ENCODE data around the gene CDH16.

The CDH16 gene

GRCh38 chr16:66895999-66896398 is 22.7 kb downstream of the CDH16 start:
- DNase-seq (ENCODE audit: low read depth): no peak

GRCh38 chr16:66895689-66895979 is 23.1 kb downstream of the CDH16 start:
- DNase-seq (ENCODE audit: low read depth): no peak

DNA sequence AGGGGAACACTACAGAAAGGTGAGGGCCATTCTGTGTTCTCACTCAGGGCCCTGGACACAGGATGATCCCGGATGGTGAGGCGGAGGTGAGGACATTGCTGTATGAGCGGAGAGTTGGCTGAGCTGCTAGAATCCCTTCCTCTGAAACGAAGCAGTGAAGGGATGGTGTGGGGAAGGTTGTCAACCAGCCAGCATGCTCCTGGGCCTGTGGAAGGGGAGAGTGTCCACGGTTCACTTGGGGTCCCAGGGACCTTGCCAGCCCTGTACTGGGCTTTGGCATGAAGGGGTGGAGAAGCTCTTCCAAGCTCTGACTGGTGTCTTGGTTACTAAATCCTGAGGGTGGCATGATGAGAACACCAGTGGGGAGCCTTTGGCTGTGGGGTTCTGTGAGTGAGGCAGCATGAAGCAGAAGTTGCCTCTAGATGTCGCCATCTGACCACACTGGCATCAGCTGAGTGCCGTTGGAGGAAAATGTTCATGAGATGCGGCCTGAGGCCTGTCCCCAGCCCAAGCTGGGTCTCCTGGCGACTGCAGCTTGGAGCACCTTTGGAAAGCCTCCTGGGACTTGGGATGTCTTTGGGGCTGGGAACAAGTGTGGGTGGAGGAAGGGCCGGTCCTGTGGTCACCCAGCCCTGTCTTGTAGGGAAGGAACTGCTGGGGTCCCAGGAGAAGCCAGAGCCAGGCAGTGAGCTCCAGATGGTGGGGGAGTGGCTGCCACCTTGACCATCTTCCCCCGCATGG is 23.6 kb downstream of the CDH16 start:
- peak; percentile 37 for DNase-seq (ENCODE audit: low read depth)

DNA sequence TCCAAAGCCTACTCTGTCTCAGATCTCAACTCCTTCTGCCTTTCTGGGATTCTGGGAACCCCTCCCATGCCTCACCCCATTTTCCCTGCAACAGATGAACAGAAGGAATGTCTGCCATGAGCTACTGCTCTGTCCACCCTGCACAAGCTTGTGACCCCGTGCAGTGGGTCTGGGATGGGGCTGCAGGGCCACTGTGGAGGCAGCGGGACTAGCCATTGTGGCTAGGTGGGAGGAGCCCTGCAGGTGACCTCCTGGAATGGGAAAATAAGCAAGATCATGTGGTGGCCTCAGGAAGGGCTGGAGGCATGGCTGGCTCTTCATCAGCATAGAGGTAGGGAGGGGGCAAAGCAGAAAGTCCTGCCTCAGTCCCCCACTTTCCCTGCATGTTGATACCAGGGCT is 24.6 kb downstream of the CDH16 start:
- DNase-seq (ENCODE audit: low read depth): no peak

DNA sequence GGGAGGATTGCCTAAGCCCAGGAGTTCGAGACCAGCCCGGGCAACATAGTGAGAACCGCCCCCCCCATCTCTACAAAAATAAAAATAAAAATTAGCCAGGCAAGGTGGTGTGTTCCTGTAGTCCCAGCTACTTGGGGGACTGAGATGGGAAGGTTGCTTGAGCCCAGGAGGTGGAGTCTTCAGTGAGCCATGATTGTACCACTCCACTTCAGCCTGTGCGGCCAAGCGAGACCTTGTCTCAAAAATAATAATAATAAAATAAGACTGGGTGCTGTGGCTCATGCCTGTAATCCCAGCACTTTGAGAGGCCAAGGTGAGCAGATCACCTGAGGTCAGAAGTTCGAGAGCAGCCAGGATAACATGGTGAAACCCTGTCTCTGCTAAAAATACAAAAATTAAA is 26.9 kb downstream of the CDH16 start:
- DNase-seq (ENCODE audit: low read depth): no peak

DNA sequence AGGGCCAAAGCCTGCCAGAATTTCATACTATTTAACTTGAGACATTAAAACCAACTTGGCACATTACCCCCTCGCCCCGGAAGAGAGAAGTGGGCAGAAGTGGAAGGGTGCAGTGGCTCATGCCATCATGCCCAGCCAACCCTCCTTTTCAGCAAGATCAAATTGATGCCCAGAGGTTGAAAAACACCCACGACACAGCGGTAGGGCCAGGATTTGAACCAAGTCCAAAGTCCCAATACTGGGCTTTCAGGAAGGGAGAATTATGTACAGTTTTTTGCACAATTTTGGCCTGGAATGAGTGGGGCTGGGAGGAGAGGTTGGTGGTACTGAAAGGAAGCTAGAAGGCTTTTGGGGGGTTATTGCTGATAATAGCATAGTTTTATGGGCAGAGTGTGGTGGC is 27.3 kb downstream of the CDH16 start:
- no peak for DNase-seq (ENCODE audit: low read depth)

GRCh38 chr16:66890799-66891198 is 27.9 kb downstream of the CDH16 start:
- no peak for DNase-seq (ENCODE audit: low read depth)

DNA sequence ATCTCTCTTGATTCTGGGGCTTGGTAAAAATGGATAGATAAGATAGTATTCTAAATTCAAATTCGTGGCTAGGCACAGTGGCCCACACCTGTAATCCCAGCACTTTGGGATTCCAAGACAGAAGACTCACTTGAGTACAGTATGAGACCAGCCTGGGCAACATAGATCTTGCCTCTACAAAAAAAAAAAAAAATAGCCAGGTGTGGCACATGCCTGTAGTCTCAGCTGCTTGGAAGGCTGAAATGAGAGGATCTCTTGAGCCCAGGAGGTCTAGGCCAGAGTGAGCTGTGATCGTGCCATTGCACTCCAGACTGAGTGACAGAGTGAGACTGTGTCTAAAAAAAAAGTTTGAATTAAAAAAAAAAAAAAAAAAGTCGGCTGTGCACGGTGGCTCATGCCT is 29.1 kb downstream of the CDH16 start:
- no peak for DNase-seq (ENCODE audit: low read depth)

DNA sequence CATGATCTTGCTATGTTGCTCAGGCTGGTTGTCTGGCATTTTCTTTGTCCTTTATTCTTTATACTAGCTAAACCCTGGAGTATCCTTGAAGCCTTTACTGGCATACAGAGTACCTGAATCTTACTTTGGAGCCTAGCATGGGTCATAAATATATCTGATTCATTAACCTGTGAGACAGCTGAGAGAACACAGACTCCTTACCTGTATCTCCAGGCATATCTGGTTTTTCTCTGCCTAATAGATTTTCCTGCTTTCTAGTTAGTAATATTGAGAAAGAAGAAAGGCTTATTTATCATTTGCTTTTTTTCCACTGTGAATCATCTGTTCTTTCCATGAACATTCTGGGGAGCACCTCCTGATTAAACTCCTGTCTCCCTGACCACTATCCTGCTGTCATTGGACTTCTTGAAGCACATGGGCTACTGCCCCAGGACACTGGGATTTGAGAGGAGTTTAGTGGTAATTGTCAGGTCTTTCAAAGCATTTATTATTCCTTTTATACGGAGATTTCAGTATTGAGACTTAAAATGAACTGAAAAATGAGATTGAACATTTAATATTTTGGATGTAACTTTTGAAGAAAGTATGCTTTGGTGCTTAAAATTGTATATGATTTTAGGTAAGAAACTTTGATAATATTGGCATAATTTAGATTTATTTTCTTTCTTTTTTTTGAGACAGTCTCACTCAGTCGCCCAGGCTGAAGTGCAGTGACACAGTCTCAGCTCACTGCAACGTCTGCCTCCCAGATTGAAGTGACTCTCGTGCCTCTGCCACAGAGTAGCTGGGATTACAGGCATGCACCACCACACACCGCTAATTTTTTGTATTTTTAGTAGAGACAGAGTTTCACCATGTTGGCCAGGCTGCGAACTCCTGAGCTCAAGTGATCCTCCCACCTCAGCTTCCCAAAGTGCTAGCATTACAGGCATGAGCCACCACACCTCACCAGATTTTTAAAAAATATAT is 29.8 kb downstream of the CDH16 start:
- no peak for DNase-seq (ENCODE audit: low read depth)

DNA sequence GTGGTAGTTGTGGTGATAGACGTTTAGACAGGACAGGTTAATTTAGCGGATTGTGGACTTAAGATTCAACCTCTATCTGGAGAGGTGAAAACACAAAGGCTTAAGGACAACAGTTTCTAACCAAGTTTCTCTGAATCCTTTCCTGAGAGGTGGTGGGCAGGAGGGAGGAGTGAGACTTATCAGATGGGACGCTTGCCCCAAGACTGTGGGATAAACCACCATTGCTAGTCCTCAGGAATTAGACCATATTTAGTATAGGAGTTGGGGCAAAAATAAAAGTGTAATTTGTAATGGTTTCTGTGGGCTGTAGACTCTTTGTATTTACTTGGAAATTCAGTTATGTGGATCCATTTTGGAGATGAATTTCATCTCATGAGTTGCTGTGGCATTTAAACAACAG is 31.8 kb downstream of the CDH16 start:
- DNase-seq (ENCODE audit: low read depth): no peak

GRCh38 chr16:66886321-66886720 is 32.4 kb downstream of the CDH16 start:
- no peak for DNase-seq (ENCODE audit: low read depth)

DNA sequence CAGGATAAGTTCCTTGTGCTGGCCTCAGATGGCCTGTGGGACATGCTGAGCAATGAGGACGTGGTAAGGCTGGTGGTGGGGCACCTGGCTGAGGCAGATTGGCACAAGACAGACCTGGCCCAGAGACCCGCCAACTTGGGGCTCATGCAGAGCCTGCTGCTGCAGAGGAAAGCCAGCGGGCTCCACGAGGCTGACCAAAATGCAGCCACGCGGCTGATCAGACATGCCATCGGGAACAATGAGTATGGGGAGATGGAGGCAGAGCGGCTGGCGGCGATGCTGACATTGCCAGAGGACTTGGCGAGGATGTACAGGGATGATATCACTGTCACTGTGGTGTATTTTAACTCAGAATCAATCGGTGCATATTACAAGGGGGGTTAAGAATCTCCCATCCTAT is 33.2 kb downstream of the CDH16 start:
- no peak for DNase-seq (ENCODE audit: low read depth)

DNA sequence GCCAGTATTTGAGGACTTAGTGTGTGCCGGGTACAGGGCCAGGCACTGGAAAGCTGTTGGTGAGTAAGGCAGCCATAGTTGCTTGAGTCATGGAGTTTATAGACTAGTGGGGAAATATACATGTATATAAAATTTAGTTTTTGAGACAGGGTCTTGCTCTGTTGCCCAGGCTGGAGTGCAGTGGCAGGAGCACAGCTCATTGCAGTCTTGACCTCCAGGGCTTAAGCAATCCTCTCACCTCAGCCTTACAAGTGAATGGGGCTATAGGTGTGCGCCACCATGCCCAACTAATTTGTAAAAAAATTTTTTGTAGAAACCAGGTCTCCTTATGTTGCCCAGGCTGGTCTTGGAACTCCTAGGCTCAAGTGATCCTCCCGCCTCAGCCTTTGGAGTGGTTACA is 36.0 kb downstream of the CDH16 start:
- DNase-seq (ENCODE audit: low read depth): no peak

- no peak for DNase-seq (ENCODE audit: low read depth)
These were observed 36.6 kb downstream of the CDH16 start for GRCh38 chr16:66881964-66882508.

- DNase-seq (ENCODE audit: low read depth): no peak
These were observed 37.1 kb downstream of the CDH16 start for GRCh38 chr16:66881560-66881959.

- DNase-seq (ENCODE audit: low read depth): no peak
These were observed 37.7 kb downstream of the CDH16 start for GRCh38 chr16:66881014-66881417.

DNA sequence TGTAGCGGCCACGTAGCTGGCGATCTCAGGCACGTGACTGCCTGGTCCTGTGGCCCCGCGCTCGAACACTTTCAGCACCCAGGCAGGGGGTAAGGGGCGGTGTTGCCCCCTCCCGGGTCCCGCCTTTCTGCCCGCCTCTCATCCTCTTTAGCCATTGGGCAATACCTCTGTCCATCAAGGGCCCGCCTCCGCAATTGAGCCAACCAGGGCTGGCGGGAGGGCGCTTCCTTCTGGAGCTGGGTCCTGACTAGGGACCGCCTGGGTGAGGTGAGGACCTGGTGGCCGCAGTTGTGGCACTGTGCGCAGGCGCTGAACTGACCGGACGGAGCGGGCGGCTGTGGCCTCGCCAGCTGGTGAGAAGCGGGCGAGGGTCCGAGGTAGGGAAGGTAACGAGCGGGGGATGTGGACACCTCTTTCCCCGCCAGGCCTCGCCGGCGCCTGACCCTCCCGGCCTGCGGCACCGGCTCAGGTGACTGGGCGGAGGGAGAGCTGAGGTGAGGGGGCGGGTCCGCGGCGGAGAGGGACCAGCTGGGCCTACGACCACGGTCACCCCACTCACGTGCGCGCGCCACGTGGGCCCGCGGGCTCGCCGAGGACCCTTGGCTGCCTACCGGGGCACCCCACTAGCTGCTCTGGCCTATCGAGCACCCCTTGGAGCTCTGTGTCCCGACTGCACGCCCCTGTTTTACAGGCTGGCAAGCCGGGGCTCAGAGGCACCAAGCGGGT is 38.2 kb downstream of the CDH16 start, which contains the start of gene PDP2:
TSS of gene PDP2 (plus strand) at position 228 of the 726 bp plus-strand sequence. CDS start 3,770 bp downstream, outside the sequence.
- peak; percentile 78 for DNase-seq (ENCODE audit: low read depth)

- DNase-seq (ENCODE audit: low read depth): no peak
These were observed 40.6 kb downstream of the CDH16 start for GRCh38 chr16:66878067-66878466.

GRCh38 chr16:66874079-66874775 is 44.5 kb downstream of the CDH16 start:
- no peak for DNase-seq (ENCODE audit: low read depth)

GRCh38 chr16:66873685-66874055 is 45.0 kb downstream of the CDH16 start:
- DNase-seq (ENCODE audit: low read depth): no peak

- peak; percentile 100 for DNase-seq (ENCODE audit: low read depth)
These were observed 45.6 kb downstream of the CDH16 start for GRCh38 chr16:66872943-66873684.
